CD4-positive, alpha-beta memory T cell (primary cell): Measurements from ENCODE around the gene B3GNT2. TPM values are rescaled to one million over a fixed set of nuclear protein-coding genes. Genes with fewer than 3 reads are reported as not detected.

Experiments
- CTCF ChIA-PET: fragments of 350-600 bp; sonication (Branson Sonifier 250); formaldehyde crosslinking; loops from one replicate; lab custom pipeline; 2021; ENCODE audit warnings: inconsistent platforms; ENCODE audit not compliant: partially characterized antibody; lab: Charles Lee
- POLR2A ChIA-PET: fragments of 350-600 bp; sonication (Branson Sonifier 250); formaldehyde crosslinking; loops from one replicate; lab custom pipeline; 2021; ENCODE audit not compliant: partially characterized antibody; lab: Charles Lee
- DNase-seq, 5 donors: peaks; one replicate each; pipeline versions ENCODE4 v3.0.0 to v3.0.0-alpha.2; 2020 to 2022; ENCODE audit warnings: mixed read lengths in 1 of 5
- H3K27ac ChIP-seq: one replicate; pipeline ENCODE4 v1.7.0; 2013; ENCODE audit warnings: low read depth, low read length
- H3K27me3 ChIP-seq: 2 replicates; pipeline ENCODE4 v1.7.0; 2013; ENCODE audit warnings: mild to moderate bottlenecking, low read length, moderate library complexity; ENCODE audit not compliant: insufficient read depth
- H3K36me3 ChIP-seq: 2 replicates; pipeline ENCODE4 v1.7.0; 2013; ENCODE audit warnings: mild to moderate bottlenecking, low read length, moderate library complexity; ENCODE audit not compliant: insufficient read depth
- H3K4me1 ChIP-seq: 2 replicates; pipeline ENCODE4 v1.7.0; 2013; ENCODE audit warnings: mild to moderate bottlenecking, low read length, moderate library complexity; ENCODE audit not compliant: insufficient read depth
- H3K4me3 ChIP-seq, 2 donors: one replicate each; pipeline ENCODE4 v1.7.0; 2013; ENCODE audit warnings: low read length in 2 of 2, mild to moderate bottlenecking in 1 of 2
- H3K9me3 ChIP-seq, 2 donors: one replicate each; pipeline ENCODE4 v1.7.0; 2013; ENCODE audit warnings: low read length in 2 of 2, control low read depth in 1 of 2; ENCODE audit not compliant: control insufficient read depth in 1 of 2
- H3K27ac Mint-ChIP-seq, 7 donors: one replicate each; pipeline ENCODE4 v1.8.0; 2020 to 2021; ENCODE audit warnings: mixed read lengths in 7 of 7, mild to moderate bottlenecking in 6 of 7, inconsistent platforms in 3 of 7, moderate library complexity in 3 of 7
- H3K27me3 Mint-ChIP-seq, 2 donors: one replicate each; pipeline ENCODE4 v1.8.0; 2020 to 2021; ENCODE audit warnings: mixed read lengths in 2 of 2
- H3K36me3 Mint-ChIP-seq, 2 donors: one replicate each; pipeline ENCODE4 v1.8.0; 2020 to 2021; ENCODE audit warnings: mixed read lengths in 2 of 2, inconsistent platforms in 1 of 2, mild to moderate bottlenecking in 1 of 2
- H3K4me1 Mint-ChIP-seq, 4 donors: one replicate each; pipeline ENCODE4 v1.8.0; 2020 to 2021; ENCODE audit warnings: mixed read lengths in 4 of 4, mild to moderate bottlenecking in 1 of 4
- H3K4me3 Mint-ChIP-seq, 8 donors: one replicate each; pipeline ENCODE4 v1.8.0; 2020 to 2021; ENCODE audit warnings: mixed read lengths in 8 of 8, mild to moderate bottlenecking in 7 of 8, moderate library complexity in 6 of 8, inconsistent platforms in 3 of 8
- H3K9me3 Mint-ChIP-seq, 8 donors: one replicate each; pipeline ENCODE4 v1.8.0; 2020 to 2021; ENCODE audit warnings: mixed read lengths in 8 of 8, mild to moderate bottlenecking in 5 of 8, inconsistent platforms in 3 of 8, moderate library complexity in 1 of 8
- intact Hi-C: fragments of 100-400 bp; cut with micrococcal nuclease; formaldehyde crosslinking; loops from one replicate; pipeline ENCODE4 v1.15.1; 2023
- polyA plus RNA-seq, 2 donors: library from polyadenylated mRNA; unstranded; fragments of 300-500 nt; fragmentation: Illumina TruSeq; gene quantifications; one replicate each; pipeline ENCODE4 v1.2.3, GENCODE V29; 2021
- total RNA-seq, 2 experiments: library from RNA; stranded (reverse); gene quantifications; one replicate each; pipeline ENCODE4 v1.2.3, GENCODE V29; 2021

The B3GNT2 gene
- total and polyA plus RNA-seq, 4 experiments from 2014 or later = 18.3 to 55.7 (median 24.3) TPM

DNA sequence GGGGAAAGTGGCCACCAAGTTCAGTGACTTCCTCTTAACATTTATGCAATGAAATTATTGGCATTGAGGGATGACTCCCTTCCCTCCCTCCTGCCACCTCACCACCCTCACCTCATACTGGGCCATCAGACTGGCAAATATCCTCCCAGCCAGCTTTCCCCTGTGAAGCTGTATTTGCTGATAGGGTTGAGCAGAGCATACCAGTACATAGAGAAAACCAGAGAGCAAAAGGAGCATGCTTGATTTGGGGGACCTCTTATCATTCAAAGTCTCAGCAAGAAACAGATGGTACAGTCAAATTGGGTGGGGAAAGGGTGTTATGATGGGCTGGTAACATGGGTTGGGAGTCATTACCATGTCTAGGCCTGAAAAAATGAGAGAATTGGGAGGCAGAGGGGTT lies 19.1 kb upstream of the B3GNT2 start:
- no peak for DNase-seq
- no peak overlapping the region for H3K27ac ChIP-seq
- no peaks in the 10 kb centered on the region for H3K9me3 ChIP-seq
- no peaks in the 10 kb centered on the region for H3K9me3 Mint-ChIP-seq
- H3K27ac Mint-ChIP-seq = peak overlapping the region in 1 of 7 donors; percentile 13
- intact Hi-C loops = no loop called here
- no peaks in the 10 kb centered on the region for H3K36me3 Mint-ChIP-seq
- no peaks in the 10 kb centered on the region for H3K4me1 ChIP-seq
- no peak overlapping the region for H3K4me3 ChIP-seq
- H3K4me3 Mint-ChIP-seq = no peak overlapping the region
- CTCF ChIA-PET = no interaction called here
- POLR2A ChIA-PET = no interaction called here
- H3K27me3 ChIP-seq = no peaks in the 10 kb centered on the region
- H3K27me3 Mint-ChIP-seq = no peaks in the 10 kb centered on the region
- H3K36me3 ChIP-seq = no peaks in the 10 kb centered on the region
- peaks cover 0 to 2% (median under 1%) of the 10 kb centered on the region in 4 donors for H3K4me1 Mint-ChIP-seq

DNA sequence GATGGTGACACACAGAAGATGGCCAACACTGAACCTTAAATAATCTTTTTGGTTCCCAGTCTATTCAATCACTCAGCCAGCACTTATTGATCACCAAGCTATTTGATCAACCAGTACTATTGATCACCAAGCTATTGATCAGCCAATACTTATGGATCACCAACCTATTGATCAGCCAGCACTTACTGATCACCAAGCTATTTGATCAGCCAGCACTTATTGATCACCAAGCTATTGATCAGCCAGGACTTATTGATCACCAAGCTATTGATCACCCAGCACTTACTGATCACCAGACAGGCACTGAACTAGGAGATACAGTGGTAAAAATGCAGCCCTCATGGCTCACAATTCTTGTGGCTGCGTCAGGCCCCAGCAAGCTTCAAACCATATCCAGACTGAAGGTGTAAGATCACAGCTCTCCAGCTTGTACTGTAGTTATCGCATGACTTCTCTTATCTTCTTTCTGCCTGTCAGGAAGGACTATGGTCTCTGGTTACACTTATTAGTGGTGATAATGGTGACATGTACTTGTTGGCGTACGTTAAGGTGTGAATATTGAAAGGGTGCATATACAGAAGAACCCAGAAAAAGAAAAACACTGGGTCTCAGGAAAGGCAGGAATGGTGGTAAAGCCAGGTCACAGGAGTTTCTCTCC lies 18.4 kb upstream of the B3GNT2 start:
- Histone ChIP-seq H3K27ac (no peak overlapping the region), H3K9me3 (no peaks in the 10 kb centered on the region), H3K4me1 (no peaks in the 10 kb centered on the region), H3K4me3 (no peak overlapping the region), H3K36me3 (no peaks in the 10 kb centered on the region), H3K27me3 (no peaks in the 10 kb centered on the region)
- intact Hi-C loops = no loop called here
- H3K4me1 Mint-ChIP-seq = peaks cover 0 to 2% (median under 1%) of the 10 kb centered on the region in 4 donors
- H3K36me3 Mint-ChIP-seq = no peaks in the 10 kb centered on the region
- no peaks in the 10 kb centered on the region for H3K27me3 Mint-ChIP-seq
- H3K4me3 Mint-ChIP-seq = no peak overlapping the region
- ChIA-PET CTCF (no interaction called here), POLR2A (no interaction called here)
- no peak for DNase-seq
- H3K27ac Mint-ChIP-seq = no peak overlapping the region
- H3K9me3 Mint-ChIP-seq = peaks cover 0 to 1% (median 0%) of the 10 kb centered on the region in 8 donors

DNA sequence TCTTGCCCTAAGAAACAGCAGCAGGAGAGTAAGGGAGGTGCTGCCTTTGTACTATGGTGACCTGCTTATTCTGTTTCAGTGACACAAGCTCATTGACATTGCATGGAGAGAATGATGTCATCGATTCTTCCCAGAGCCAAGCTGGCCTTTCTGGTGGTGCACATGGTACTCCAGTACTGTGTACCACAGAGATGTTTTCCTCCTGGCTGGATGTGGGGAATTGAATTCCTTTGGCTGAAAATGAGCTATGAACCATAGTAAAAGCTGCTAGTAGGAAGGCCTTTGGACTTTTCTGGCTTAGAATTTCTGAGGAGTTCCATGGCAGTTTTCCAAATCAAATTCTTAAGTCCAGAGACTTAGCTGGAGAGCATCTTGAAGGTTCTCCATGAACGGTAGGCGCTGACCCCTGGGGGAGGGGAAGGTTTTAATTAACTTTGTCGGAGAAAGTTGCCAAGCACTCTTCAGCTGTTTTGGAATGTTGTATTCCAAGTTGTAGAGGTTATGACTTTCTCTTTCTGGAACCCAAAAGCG lies 17.1 kb upstream of the B3GNT2 start:
- ChIA-PET CTCF (no interaction called here), POLR2A (no interaction called here)
- intact Hi-C loops = no loop called here
- Histone ChIP-seq H3K9me3 (no peaks in the 10 kb centered on the region), H3K27me3 (no peaks in the 10 kb centered on the region), H3K27ac (no peak overlapping the region), H3K36me3 (no peaks in the 10 kb centered on the region), H3K4me1 (no peaks in the 10 kb centered on the region), H3K4me3 (no peak overlapping the region)
- H3K36me3 Mint-ChIP-seq = no peaks in the 10 kb centered on the region
- no peak overlapping the region for H3K4me3 Mint-ChIP-seq
- H3K9me3 Mint-ChIP-seq = peaks cover 0 to 1% (median 0%) of the 10 kb centered on the region in 8 donors
- DNase-seq = no peak
- no peak overlapping the region for H3K27ac Mint-ChIP-seq
- H3K27me3 Mint-ChIP-seq = no peaks in the 10 kb centered on the region
- H3K4me1 Mint-ChIP-seq = peaks cover 0 to 2% (median under 1%) of the 10 kb centered on the region in 4 donors

DNA sequence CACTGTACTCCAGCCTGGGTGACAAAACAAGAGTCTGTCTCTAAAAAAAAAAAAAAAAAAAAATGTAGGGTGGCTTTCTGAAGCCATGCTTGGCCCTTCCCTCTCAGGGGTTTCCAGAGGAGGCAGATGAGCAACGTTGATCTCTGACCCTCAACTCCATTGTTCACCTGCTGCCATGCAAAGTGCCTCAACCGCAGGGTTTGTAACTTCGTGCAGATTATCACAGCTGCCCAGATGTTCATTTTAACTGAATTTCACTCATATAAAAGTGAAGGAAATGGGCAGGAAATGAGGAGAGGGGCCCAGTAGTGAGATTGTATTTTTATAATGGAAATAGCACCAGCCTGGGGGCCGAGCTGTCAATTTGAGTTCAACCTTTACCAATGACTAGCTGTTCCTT lies 14.9 kb upstream of the B3GNT2 start:
- H3K27me3 ChIP-seq = no peaks in the 10 kb centered on the region
- no peaks in the 10 kb centered on the region for H3K36me3 ChIP-seq
- Mint-ChIP-seq H3K4me3 (no peak overlapping the region), H3K27me3 (no peaks in the 10 kb centered on the region), H3K9me3 (peaks cover 0 to 1% (median 0%) of the 10 kb centered on the region in 8 donors), H3K27ac (peak overlapping the region in 1 of 7 donors; percentile 74), H3K4me1 (peaks cover 0 to 2% (median under 1%) of the 10 kb centered on the region in 4 donors), H3K36me3 (no peaks in the 10 kb centered on the region)
- no peaks in the 10 kb centered on the region for H3K4me1 ChIP-seq
- intact Hi-C loops = no loop called here
- no peak overlapping the region for H3K4me3 ChIP-seq
- H3K9me3 ChIP-seq = no peaks in the 10 kb centered on the region
- no peak overlapping the region for H3K27ac ChIP-seq
- no peak for DNase-seq
- CTCF ChIA-PET = no interaction called here
- POLR2A ChIA-PET = no interaction called here

DNA sequence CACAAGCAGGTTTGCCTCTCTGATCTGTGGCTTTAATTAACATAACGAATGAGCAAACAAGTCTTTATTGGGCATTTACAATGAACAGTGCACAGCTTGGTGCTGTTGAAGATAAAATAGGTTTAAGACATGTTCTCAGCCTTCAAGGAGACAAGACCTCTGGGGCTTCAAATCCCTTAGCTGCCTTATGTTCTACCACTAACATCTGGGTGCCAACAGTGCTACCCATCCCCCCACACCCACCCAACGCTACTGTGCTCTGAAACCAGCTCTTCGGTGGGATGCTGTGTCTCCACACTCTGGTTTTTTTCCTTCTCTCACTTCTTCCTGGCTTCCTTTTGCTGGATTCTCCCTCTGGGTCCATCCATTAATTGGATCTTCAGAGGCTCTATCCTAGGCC lies 14.1 kb upstream of the B3GNT2 start:
- DNase-seq = no peak
- Histone ChIP-seq H3K4me3 (no peak overlapping the region), H3K9me3 (no peaks in the 10 kb centered on the region), H3K4me1 (no peaks in the 10 kb centered on the region), H3K36me3 (no peaks in the 10 kb centered on the region), H3K27ac (no peak overlapping the region), H3K27me3 (no peaks in the 10 kb centered on the region)
- intact Hi-C loops = no loop called here
- H3K4me3 Mint-ChIP-seq = no peak overlapping the region
- peaks cover 0 to 2% (median under 1%) of the 10 kb centered on the region in 4 donors for H3K4me1 Mint-ChIP-seq
- peak overlapping the region in 2 of 7 donors; percentile 25 to 49 for H3K27ac Mint-ChIP-seq
- H3K36me3 Mint-ChIP-seq = no peaks in the 10 kb centered on the region
- POLR2A ChIA-PET = no interaction called here
- H3K27me3 Mint-ChIP-seq = no peaks in the 10 kb centered on the region
- peaks cover 0 to 1% (median 0%) of the 10 kb centered on the region in 8 donors for H3K9me3 Mint-ChIP-seq
- CTCF ChIA-PET = no interaction called here

DNA sequence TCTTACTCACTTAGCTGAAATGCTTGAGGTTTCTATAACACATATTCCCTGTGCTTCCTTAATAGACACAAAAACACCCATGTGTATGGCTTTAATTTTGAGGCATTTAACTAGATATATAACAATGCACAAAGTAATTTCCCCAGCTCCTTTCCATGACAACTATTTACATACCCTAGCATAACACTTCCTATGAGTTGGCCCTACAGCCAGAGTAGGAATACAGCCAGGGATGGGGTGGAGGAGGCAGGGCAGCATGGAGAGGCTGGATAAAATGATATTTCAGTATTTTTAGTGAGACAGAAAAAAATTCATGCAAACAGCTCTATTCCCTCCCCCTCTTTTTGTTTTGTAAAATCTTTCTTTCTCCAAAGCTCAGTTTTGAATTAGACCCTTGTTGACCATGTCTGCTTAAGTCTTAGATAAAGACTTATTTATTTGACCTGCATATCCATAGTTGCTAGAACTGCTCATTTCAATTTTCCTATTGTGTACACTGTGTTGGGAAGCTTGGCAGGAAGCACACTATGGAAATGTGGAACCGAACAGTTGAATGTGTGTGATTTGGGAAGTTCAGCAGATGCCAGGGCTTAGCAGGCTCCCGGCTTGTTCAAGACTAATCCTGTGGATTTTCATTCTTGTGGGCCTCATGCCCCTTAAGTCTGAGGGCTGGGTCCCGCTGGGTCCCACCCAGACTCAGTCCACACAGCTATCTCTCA lies 11.2 kb upstream of the B3GNT2 start:
- no peaks in the 10 kb centered on the region for H3K36me3 ChIP-seq
- ChIA-PET CTCF (no interaction called here), POLR2A (no interaction called here)
- Mint-ChIP-seq H3K36me3 (no peaks in the 10 kb centered on the region), H3K9me3 (peaks cover 0 to 1% (median 0%) of the 10 kb centered on the region in 8 donors), H3K27ac (no peak overlapping the region), H3K27me3 (no peaks in the 10 kb centered on the region), H3K4me3 (no peak overlapping the region), H3K4me1 (peaks cover 0 to 2% (median under 1%) of the 10 kb centered on the region in 4 donors)
- no peaks in the 10 kb centered on the region for H3K27me3 ChIP-seq
- H3K27ac ChIP-seq = no peak overlapping the region
- no peak overlapping the region for H3K4me3 ChIP-seq
- no peaks in the 10 kb centered on the region for H3K9me3 ChIP-seq
- H3K4me1 ChIP-seq = no peaks in the 10 kb centered on the region
- intact Hi-C loops = no loop called here
- DNase-seq = no peak

DNA sequence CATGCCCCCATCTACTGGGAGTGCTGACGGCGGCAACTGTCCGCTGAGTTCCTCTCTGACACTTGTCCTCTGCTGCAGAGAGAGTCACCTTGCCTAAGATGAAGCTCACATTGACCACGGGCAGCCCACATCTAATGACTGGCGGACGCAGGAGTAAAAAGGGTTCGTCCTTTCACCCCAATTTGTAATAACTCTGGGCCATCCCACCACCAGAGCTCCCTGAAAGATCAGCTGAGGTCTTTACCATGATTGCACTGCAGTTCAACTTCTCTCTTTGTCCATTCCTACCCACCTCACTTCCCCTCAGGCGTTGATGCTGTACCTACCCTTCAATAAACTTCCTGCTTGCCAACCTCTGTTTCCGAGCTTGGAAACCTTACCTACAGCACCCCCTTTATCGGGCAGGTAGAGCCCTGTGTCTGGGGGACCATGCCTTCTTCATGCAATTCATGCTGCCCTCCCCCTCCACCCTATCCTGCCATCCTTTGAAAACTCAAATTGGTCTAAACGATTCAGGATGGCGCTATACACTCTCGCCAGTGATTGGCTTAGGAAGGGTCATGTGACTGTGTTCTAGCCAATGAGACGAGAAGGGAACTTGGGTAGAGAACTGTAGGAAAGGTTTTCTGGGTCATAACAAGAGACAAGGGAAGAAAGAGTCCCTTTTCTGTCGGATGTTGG lies 10.3 kb upstream of the B3GNT2 start:
- Histone ChIP-seq H3K4me3 (no peak overlapping the region), H3K27me3 (no peaks in the 10 kb centered on the region), H3K4me1 (no peaks in the 10 kb centered on the region), H3K36me3 (no peaks in the 10 kb centered on the region), H3K9me3 (no peaks in the 10 kb centered on the region), H3K27ac (no peak overlapping the region)
- no peaks in the 10 kb centered on the region for H3K36me3 Mint-ChIP-seq
- H3K9me3 Mint-ChIP-seq = peaks cover 0 to 1% (median 0%) of the 10 kb centered on the region in 8 donors
- intact Hi-C loops = no loop called here
- ChIA-PET POLR2A (no interaction called here), CTCF (no interaction called here)
- no peak overlapping the region for H3K4me3 Mint-ChIP-seq
- peaks cover 0 to 2% (median under 1%) of the 10 kb centered on the region in 4 donors for H3K4me1 Mint-ChIP-seq
- DNase-seq = no peak
- no peak overlapping the region for H3K27ac Mint-ChIP-seq
- H3K27me3 Mint-ChIP-seq = no peaks in the 10 kb centered on the region
